GM12891 (cell line): ENCODE measurements around the gene HBEGF. TPM values are rescaled to one million over a fixed set of nuclear protein-coding genes. Genes with fewer than 3 reads are reported as not detected.

Experiments
- DNase-seq: peaks from one replicate; pipeline ENCODE4 v3.0.0; 2011; ENCODE audit warnings: low spot score; ENCODE audit not compliant: insufficient read length
- FAIRE-seq: peaks from 2 replicates; lab custom pipeline; 2011; peaks lifted over from hg19 to GRCh38; lab: Jason Lieb, UNC
- PAX5 ChIP-seq: IDR thresholded peaks from 2 replicates; pipeline ENCODE4 v1.6.1; 2011; ENCODE audit warnings: low read length, moderate library complexity, mild to moderate bottlenecking; ENCODE audit not compliant: insufficient read depth, severe bottlenecking
- POLR2A ChIP-seq: IDR thresholded peaks from 2 replicates; pipeline ENCODE4 v1.6.1; 2011; ENCODE audit warnings: low read depth, low read length, control low read depth
- POLR2AphosphoS5 ChIP-seq: IDR thresholded peaks from 2 replicates; pipeline ENCODE4 v1.6.1; 2011; ENCODE audit warnings: low read depth, low read length, control low read depth
- POU2F2 ChIP-seq: IDR thresholded peaks from 2 replicates; pipeline ENCODE4 v1.6.1; 2011; ENCODE audit warnings: low read depth, mild to moderate bottlenecking, control low read depth, low read length, moderate library complexity
- SPI1 ChIP-seq: IDR thresholded peaks from 2 replicates; pipeline ENCODE4 v1.6.1; 2011; ENCODE audit warnings: low read depth, low read length, control low read depth
- TAF1 ChIP-seq: IDR thresholded peaks from 2 replicates; pipeline ENCODE4 v1.6.1; 2011; ENCODE audit warnings: low read depth, low read length, control low read depth
- polyA plus RNA-seq: library from polyadenylated mRNA; unstranded; fragments of >200 nt; gene quantifications from one replicate; pipeline ENCODE4 v1.2.1, GENCODE V29; 2012; ENCODE audit warnings: low read depth, missing spikeins, inconsistent platforms; ENCODE audit not compliant: missing spikeins

The HBEGF gene, protein sequence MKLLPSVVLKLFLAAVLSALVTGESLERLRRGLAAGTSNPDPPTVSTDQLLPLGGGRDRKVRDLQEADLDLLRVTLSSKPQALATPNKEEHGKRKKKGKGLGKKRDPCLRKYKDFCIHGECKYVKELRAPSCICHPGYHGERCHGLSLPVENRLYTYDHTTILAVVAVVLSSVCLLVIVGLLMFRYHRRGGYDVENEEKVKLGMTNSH
- polyA plus RNA-seq, result 1.2 TPM

DNA sequence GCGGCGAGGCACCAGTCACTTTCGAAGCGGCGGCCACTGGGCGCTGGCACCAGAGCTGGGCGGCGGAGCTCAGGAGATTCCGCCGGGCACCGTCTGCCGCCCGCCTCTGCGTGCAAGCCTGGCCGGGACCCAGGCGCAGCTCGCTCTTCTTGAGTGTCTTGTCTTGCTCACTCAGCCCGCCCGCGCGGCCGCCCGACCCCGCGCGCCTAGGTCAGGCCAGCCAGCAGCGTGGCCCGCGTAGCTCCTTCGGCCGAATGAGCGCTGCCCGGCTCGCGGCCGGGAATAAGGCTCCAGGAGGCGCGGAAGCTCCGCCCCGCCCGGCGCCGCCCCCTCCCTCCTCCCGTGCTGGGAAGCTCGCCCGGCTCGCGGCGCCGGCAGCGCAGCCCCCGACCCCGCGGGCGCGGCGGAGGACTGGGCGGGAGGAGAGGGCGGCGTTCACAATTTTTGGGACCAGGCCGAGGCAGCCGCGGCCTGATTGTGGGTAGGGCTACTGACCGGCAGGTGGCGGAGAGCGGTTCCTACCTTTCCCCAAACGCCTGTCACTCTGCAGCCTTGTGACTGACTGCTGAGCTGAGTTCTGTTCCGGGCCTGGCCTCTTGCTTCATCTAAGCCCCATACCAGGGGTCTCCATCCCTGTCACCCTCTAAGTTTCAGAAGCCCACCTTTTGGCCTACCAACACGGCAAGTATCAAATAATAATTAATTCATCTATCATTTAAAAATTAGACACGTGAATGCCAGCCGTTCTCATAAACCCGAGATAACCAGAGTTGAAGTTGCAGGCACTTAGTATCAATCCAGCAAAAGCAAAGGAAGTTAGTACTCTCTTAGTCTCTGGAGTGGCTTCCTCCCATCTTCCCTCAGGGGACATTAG, at the start of gene HBEGF:
Gene HBEGF (minus strand): TSS at position 256 of the 874 bp plus-strand sequence. CDS start 275 bp downstream, outside the sequence.
- TF ChIP-seq SPI1 (no peak), PAX5 (no peak), POU2F2 (no peak), POLR2A (no peak)
- DNase-seq (peak; percentile 72), FAIRE-seq (peak; percentile 84)

DNA sequence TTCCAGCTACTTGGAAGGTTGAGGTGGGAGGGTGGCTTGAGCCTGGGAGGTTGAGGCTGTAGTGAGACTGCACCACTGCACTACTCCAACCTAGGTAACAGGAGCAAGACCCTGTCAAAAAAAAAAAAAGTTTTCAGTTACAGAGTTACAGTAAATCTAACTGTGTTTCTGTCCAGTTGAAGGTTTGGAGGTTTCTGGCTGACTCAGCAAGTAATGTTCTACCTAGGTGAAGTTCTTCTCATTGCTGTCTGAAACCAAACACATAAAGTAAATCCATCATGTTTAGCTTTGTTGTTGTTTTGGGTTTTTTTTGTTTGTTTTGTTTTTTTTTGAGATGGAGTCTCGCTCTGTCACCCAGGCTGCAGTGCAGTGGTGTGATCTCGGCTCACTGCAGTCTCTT, 47.3 kb upstream of the HBEGF start:
- no peak for FAIRE-seq
- DNase-seq, result no peak
- TF ChIP-seq PAX5 (no peak), POU2F2 (no peak), SPI1 (no peak), POLR2AphosphoS5 (no peak), TAF1 (no peak), POLR2A (no peak)

GRCh38 chr5:140391732-140392131, 45.3 kb upstream of the HBEGF start:
- FAIRE-seq, result no peak
- TF ChIP-seq POLR2AphosphoS5 (no peak), TAF1 (no peak), SPI1 (no peak), POU2F2 (no peak), PAX5 (no peak), POLR2A (no peak)
- DNase-seq, result no peak

DNA sequence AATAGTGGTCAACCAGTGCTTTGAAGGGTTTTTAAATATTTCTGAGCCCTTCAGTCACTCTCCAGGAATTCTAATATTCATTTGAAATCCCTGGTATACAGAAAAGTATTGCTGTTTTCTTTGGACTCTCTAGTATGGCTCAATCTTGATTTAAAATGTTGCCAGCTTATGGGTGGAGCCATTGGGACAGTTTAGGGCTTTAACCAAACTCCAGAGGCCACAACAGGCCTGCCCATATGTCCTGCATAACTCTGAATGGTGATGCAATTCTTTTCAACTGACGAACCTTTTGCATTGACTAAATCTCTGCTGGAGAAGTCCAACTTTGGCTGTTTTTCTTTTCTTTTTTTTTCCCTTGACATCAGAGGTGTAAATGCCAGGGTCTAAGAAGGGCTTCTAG, 44.9 kb upstream of the HBEGF start:
- no peak for DNase-seq
- FAIRE-seq, result no peak
- TF ChIP-seq POLR2A (no peak), POU2F2 (no peak), SPI1 (no peak), PAX5 (no peak), TAF1 (no peak), POLR2AphosphoS5 (no peak)

DNA sequence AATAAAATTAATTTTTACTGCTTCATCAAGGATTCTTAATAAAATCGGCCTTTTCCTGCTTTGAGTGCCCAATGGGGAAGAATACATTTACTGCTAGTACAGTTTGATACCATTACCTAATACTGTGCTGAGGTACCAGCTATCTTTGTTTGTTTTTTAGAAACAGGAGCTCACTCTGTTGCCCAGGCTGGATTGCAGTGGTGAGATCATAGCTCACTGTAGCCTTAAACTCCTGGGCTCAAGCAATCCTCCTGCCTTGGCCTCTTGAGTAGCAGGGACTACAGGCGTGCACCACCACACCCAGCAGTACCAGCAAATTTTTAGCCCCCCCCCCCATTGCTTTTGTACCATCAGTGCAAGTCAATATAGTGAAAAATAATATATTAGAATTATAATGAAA, 41.6 kb upstream of the HBEGF start:
- DNase-seq (no peak), FAIRE-seq (no peak)
- no peak for TF ChIP-seq POLR2A
- TF ChIP-seq SPI1, result no peak
- no peak for TF ChIP-seq PAX5
- TF ChIP-seq POU2F2, result no peak
- TF ChIP-seq POLR2AphosphoS5, result no peak
- TF ChIP-seq TAF1, result no peak

- FAIRE-seq (no peak), DNase-seq (no peak)
- TF ChIP-seq POLR2A, result no peak
- no peak for TF ChIP-seq PAX5
- TF ChIP-seq SPI1, result no peak
- TF ChIP-seq POLR2AphosphoS5, result no peak
- TF ChIP-seq POU2F2, result no peak
- TF ChIP-seq TAF1, result no peak
Measured at GRCh38 chr5:140383300-140383699, 36.9 kb upstream of the HBEGF start.

- DNase-seq (no peak), FAIRE-seq (no peak)
- TF ChIP-seq TAF1 (no peak), POU2F2 (no peak), POLR2AphosphoS5 (no peak), POLR2A (no peak), PAX5 (no peak), SPI1 (no peak)
Measured at GRCh38 chr5:140382866-140383265, 36.5 kb upstream of the HBEGF start.

DNA sequence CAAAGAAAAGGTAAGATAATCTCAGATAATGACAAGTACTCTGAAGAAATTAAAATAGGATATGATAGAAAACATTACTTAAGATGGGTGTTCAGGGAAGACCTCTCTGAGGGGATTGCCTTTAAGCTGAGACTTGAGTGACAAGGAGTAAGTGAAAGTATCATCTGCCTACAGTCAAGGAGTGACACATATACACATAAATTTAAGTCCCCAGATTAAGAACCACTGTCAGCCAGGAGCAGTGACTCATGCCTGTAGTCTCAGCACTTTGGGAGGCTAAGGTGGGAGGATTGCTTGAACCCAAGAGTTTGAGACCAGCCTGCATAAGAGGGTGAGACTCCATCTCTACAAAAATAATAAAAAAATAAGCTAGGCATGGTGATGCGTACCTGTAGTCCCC, 35.6 kb upstream of the HBEGF start:
- no peak for TF ChIP-seq PAX5
- no peak for TF ChIP-seq SPI1
- TF ChIP-seq POU2F2, result no peak
- no peak for TF ChIP-seq POLR2A
- TF ChIP-seq TAF1, result no peak
- no peak for TF ChIP-seq POLR2AphosphoS5
- DNase-seq, result no peak
- no peak for FAIRE-seq

GRCh38 chr5:140381351-140381750, 34.9 kb upstream of the HBEGF start:
- FAIRE-seq, result no peak
- TF ChIP-seq PAX5, result no peak
- no peak for TF ChIP-seq POU2F2
- no peak for TF ChIP-seq POLR2A
- TF ChIP-seq TAF1, result no peak
- TF ChIP-seq POLR2AphosphoS5, result no peak
- no peak for TF ChIP-seq SPI1

More at GRCh38 chr5:140381351-140381750, 34.9 kb upstream of the HBEGF start:
- DNase-seq, result no peak
